SU-DHL-6 (cell line): ENCODE measurements around the gene GGT5.
"Not testable (repeated sequence)": the region's sequence is repeated elsewhere in the genome, so short reads cannot be mapped to it uniquely, and the experiment has no call there.

Source experiments
- H2AFZ ChIP-seq: fragments of 200-600 bp; sonication (generic); 2 replicates; pipeline ENCODE4 v1.6.1; 2014; ENCODE audit warnings: low read depth, mild to moderate bottlenecking, moderate library complexity, mixed read lengths, antibody characterized with exemption, low read length; ENCODE audit not compliant: severe bottlenecking
- H3F3A ChIP-seq: fragments of 200-600 bp; shearing (Covaris generic); 2 replicates; pipeline ENCODE4 v1.6.0; 2016; ENCODE audit warnings: antibody characterized with exemption, mild to moderate bottlenecking; ENCODE audit not compliant: insufficient read depth
- H3K27ac ChIP-seq: fragments of 200-600 bp; sonication (generic); 2 replicates; pipeline ENCODE4 v1.5.1; 2016; ENCODE audit warnings: low read depth, mild to moderate bottlenecking, low read length, moderate library complexity, mixed read lengths
- H3K27me3 ChIP-seq: fragments of 200-600 bp; sonication (generic), shearing (Covaris generic); 2 replicates; pipeline ENCODE4 v1.6.0; 2014; ENCODE audit warnings: mild to moderate bottlenecking, low read length
- H3K36me3 ChIP-seq: fragments of 200-600 bp; sonication (generic); 2 replicates; pipeline ENCODE4 v1.6.1; 2014; ENCODE audit warnings: mild to moderate bottlenecking, low read length, mixed read lengths
- H3K4me2 ChIP-seq: fragments of 300-600, 200-600 bp; shearing (Covaris generic), sonication (generic); 2 replicates; pipeline ENCODE4 v1.6.0; 2014; ENCODE audit warnings: low read length, low read depth, mild to moderate bottlenecking; ENCODE audit not compliant: poor library complexity, severe bottlenecking
- H3K4me3 ChIP-seq: fragments of 200-600 bp; sonication (generic); 2 replicates; pipeline ENCODE4 v1.5.1; 2014; ENCODE audit warnings: antibody characterized with exemption, low read length, mild to moderate bottlenecking, mixed read lengths; ENCODE audit not compliant: insufficient read depth, poor library complexity, severe bottlenecking
- H3K79me2 ChIP-seq: fragments of 200-600 bp; sonication (generic); 2 replicates; pipeline ENCODE4 v1.6.1; 2014; ENCODE audit warnings: mild to moderate bottlenecking, low read length, moderate library complexity; ENCODE audit not compliant: insufficient read depth
- H3K9ac ChIP-seq: fragments of 200-600 bp; sonication (generic); 2 replicates; pipeline ENCODE4 v1.7.0; 2014; ENCODE audit warnings: mild to moderate bottlenecking, low read length
- H3K9me2 ChIP-seq: fragments of 200-600 bp; sonication (generic); replicated peaks from 2 replicates; pipeline ENCODE4 v1.6.1; 2014; ENCODE audit warnings: low read length; ENCODE audit not compliant: insufficient read depth
- H3K9me3 ChIP-seq: fragments of 200-600 bp; sonication (generic); 2 replicates; pipeline ENCODE4 v1.6.1; 2014; ENCODE audit warnings: low read length, mixed read lengths; ENCODE audit not compliant: insufficient read depth
- H4K20me1 ChIP-seq: fragments of 200-600 bp; sonication (generic); 2 replicates; pipeline ENCODE4 v1.6.1; 2014; ENCODE audit warnings: low read depth, mild to moderate bottlenecking, antibody characterized with exemption, low read length, moderate library complexity, mixed read lengths
- EZH2phosphoT487 ChIP-seq: fragments of 200-600 bp; sonication (generic), shearing (Covaris generic); conservative IDR thresholded peaks from 2 replicates; pipeline ENCODE4 v1.6.1; 2018; ENCODE audit warnings: mild to moderate bottlenecking, antibody characterized with exemption, low read length, moderate library complexity, mixed read lengths
- TF ChIP-seq, protein P1 (sequence below): fragments of 200-600 bp; sonication (generic); IDR thresholded peaks from one replicate; pipeline ENCODE4 v1.5.1; 2017; ENCODE audit warnings: antibody characterized with exemption, mild to moderate bottlenecking, low read length, moderate library complexity; ENCODE audit not compliant: insufficient read depth, poor library complexity, severe bottlenecking

GGT5 gene

DNA sequence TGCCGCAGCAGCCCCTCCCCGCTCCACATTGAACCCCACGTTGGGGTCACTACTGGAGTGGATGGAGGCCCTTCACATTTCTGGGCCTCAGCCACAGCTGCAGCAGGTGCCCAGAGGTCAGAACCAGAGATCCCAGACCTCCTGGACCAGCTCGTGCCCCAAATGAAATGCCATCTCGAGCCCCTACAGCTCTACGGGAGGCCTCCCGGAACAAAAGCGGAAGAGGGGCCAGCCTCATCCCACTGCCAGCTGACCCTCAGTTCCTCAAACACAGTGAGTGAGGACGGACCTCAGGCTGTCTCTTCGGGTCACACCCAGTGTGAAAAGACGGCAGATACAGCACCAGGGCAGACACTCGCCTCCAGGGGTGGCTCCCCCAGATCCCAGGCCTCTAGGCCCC, 8.2 kb upstream of the GGT5 start:
- not testable (repeated sequence) for H3K79me2 ChIP-seq, H3K27me3 ChIP-seq, H2AFZ ChIP-seq, H3K36me3 ChIP-seq, H3K9me2 ChIP-seq, H3F3A ChIP-seq, H3K4me2 ChIP-seq, H3K27ac ChIP-seq, H3K9me3 ChIP-seq, H3K4me3 ChIP-seq, H4K20me1 ChIP-seq, H3K9ac ChIP-seq

DNA sequence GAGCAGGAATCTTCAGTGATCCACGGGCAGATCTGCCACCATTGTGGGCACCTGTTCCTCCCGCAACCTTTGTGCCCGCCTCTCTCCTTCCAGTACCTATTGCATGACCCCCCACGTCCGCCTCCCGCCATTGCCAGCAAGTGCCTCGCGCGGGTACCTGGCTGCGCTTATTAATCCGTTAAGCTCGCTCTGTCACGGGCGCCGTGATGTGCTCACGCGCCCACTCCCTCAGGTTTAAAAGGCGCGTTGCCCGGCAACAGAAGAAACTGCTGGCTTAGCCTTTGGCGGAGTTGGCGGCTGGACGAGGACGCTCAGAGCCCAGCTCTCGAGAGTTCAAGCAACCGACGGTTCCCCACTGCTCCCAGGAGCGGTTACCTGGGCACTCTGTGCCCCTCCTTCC, 6.4 kb upstream of the GGT5 start:
- not testable (repeated sequence) for H3F3A ChIP-seq, H3K4me2 ChIP-seq, H3K4me3 ChIP-seq, H3K9ac ChIP-seq, H3K27me3 ChIP-seq, H4K20me1 ChIP-seq, H3K79me2 ChIP-seq, H3K9me2 ChIP-seq, H3K27ac ChIP-seq, H3K36me3 ChIP-seq, H3K9me3 ChIP-seq, H2AFZ ChIP-seq

DNA sequence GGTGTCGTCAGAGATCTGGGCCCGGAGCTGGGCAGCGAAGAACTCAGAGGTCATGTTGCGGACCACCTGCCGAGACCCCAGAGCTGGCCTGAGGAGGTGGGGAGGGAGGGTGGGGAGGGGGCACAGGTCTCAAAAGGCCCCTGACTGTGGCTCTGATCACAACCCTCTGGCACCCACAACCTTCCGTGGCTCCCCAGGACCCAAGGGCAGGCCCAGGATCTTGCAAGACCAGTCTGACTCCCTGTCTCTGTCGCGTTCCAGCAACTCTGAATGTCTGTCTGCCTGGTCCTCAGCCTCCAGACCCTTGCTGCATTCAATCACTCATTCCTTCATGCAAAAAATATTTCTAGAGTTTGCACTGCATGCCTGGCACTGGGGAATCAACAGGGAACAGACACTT, 4.5 kb upstream of the GGT5 start:
- not testable (repeated sequence) for H3K79me2 ChIP-seq, H3F3A ChIP-seq, H4K20me1 ChIP-seq, H3K9ac ChIP-seq, H3K9me2 ChIP-seq, H2AFZ ChIP-seq, H3K4me3 ChIP-seq, H3K4me2 ChIP-seq, H3K27me3 ChIP-seq, H3K36me3 ChIP-seq, H3K27ac ChIP-seq, H3K9me3 ChIP-seq

DNA sequence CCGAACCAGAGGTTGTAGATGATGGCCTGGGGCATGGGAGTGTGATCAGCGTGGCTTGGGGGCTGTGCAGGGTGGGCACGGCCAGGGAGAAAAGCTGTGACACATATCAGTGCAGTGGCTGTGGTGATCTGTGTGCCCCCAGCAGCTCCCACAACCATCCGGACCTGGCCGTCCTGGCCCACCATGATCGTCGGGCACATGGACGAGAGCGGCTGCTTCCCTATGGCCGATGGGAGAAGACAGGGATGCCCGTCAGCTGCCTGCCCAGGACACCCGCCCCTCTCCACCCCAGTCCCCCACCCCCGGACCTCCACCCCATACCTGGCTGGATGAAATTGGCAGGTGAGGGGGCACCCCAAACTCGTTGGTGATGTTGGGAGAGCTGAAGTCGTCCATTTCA, 3.7 kb upstream of the GGT5 start:
- H3K36me3 ChIP-seq, H3K27me3 ChIP-seq, H3F3A ChIP-seq, H4K20me1 ChIP-seq, H3K9ac ChIP-seq, H3K4me3 ChIP-seq, H3K9me3 ChIP-seq, H3K27ac ChIP-seq, H2AFZ ChIP-seq, H3K4me2 ChIP-seq, H3K9me2 ChIP-seq, H3K79me2 ChIP-seq: not testable (repeated sequence)

DNA sequence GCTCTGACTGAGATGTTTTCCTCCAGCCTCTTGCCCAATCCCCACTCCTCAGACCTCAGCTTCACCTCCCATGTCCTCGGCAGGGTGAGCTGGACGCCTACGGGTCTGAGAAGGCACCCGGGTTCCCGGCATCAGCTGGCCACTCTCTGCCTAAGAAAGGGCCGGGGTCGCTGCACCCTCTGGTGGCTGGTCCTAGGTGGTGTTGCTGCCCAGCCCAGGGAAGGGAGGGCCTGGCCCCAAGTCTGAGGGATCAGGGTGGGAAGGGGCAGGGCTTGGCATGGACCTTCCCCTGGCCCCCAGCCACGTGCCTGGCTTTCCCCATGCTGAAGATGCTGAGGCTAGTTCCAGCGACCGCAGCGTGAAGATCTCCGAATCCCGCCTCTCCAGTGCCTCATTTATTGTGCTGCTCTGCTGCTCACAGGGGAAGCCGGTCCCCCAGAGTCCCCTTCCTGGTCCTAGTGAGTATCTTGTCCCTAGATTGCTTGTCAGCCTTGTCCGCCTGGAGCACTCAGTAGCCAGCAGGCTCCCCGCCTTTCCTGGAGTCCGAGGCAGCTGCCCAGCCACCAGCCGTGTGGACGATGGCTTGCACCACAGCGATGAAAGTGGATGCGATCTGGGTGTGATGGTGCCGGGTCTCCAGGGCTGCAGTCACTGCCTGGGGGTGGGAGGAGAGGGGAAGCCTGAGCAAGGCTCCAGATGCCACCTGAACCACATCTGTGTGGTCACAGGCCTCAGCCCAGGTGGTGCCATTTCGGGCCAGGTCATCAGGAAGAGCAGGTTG, 2.9 kb upstream of the GGT5 start:
- H3F3A ChIP-seq, result no peaks in the 10 kb centered on the region
- no peak for TF ChIP-seq EZH2phosphoT487
- TF ChIP-seq, protein P1, sequence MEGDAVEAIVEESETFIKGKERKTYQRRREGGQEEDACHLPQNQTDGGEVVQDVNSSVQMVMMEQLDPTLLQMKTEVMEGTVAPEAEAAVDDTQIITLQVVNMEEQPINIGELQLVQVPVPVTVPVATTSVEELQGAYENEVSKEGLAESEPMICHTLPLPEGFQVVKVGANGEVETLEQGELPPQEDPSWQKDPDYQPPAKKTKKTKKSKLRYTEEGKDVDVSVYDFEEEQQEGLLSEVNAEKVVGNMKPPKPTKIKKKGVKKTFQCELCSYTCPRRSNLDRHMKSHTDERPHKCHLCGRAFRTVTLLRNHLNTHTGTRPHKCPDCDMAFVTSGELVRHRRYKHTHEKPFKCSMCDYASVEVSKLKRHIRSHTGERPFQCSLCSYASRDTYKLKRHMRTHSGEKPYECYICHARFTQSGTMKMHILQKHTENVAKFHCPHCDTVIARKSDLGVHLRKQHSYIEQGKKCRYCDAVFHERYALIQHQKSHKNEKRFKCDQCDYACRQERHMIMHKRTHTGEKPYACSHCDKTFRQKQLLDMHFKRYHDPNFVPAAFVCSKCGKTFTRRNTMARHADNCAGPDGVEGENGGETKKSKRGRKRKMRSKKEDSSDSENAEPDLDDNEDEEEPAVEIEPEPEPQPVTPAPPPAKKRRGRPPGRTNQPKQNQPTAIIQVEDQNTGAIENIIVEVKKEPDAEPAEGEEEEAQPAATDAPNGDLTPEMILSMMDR, result peak; percentile 36
- no peaks in the 10 kb centered on the region for H3K36me3 ChIP-seq
- no peaks in the 10 kb centered on the region for H4K20me1 ChIP-seq
- H3K4me3 ChIP-seq, result no peak overlapping the region
- no peaks in the 10 kb centered on the region for H3K9me3 ChIP-seq
- no peak overlapping the region for H2AFZ ChIP-seq
- no peak overlapping the region for H3K27ac ChIP-seq
- no peak overlapping the region for H3K4me2 ChIP-seq
- H3K79me2 ChIP-seq, result no peaks in the 10 kb centered on the region
- no peaks in the 10 kb centered on the region for H3K9me2 ChIP-seq
- H3K27me3 ChIP-seq, result no peaks in the 10 kb centered on the region
- H3K9ac ChIP-seq, result no peak overlapping the region
